ENCODE measurements around the gene KCNMA1. TPM values are rescaled to one million over a fixed set of nuclear protein-coding genes. Genes with fewer than 3 reads are reported as not detected.

The KCNMA1 gene
- total RNA-seq, 1 donor from 2014 or later: 15.3 TPM

DNA sequence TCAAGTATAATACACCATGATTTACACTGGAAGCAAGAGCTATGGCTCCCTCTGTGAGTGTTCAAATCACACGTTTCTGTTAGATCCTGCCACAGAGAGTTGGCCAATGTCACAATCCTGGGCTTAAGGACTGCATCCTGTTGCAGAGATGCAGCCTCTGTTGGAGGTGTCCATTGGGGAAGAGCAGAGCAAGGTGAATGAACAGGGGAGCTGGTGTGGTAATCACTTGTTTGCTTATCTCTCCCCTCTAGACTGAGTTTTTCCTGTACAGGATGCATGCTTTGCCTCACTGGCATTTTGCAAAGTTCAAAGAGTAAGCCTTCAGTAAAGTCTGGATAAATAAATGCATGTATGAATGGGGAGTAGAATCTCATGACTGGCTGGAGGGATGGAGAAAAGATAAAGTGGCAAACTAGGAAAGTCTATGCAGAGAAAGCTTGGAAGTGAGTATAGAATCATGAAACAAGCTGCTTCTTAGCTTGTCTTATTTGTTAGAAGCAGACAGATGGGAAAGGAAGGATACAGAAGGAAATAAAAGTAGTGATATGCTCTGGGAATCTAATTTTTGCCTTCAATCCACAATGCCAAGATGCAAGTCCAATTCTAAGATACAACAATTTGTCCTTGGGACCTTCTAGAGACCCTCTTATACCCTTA lies 605.9 kb downstream of the KCNMA1 start:
- no peak for DNase-seq (ENCODE audit: low read depth)

- no peak for DNase-seq (ENCODE audit: low read depth)
Observed at GRCh38 chr10:77030974-77031373, 606.6 kb downstream of the KCNMA1 start.

DNA sequence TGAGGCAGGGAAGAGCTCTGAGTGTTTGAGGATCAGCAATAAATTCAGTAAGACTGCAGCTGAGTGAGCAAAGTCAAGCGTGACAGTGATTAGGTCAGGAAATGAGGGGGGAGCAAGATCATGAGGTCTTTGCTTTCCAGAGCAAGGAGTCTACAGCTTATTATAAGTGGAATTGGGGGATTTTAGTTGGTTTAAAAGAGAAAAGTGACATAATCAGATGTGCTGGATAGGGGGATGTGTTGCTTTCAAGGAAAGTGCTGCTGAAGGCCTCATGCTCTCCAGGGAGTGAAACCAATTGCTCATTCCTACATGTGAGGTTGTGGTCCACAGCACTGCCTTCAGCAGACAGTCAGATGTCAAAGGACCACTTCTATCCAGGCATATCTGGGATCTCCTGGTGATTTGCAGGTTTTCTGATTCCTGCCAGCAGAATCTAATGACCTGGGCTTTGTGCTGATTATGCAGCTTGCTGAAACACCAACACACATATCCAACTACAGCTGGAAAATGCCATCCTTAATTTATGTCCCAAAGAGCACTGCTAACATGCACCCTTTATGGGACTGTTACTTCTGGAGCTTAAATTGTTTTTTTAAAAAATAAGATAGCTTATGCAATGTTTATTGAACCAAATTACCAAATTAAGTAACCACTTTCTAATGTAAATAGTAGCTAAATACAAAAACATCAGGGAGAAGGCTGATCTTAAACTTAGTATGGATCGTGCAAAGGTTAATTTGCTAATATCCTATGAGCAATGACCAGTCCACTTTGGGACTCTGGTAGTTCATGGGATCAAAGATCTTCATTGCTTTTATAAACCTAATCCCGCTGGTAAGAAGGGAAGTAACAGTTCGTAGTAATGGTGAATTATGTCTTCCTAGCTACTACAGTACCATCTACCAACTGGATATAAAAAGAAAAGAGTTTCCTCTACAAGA lies 607.6 kb downstream of the KCNMA1 start:
- DNase-seq (ENCODE audit: low read depth): no peak

GRCh38 chr10:77028042-77028441 lies 609.6 kb downstream of the KCNMA1 start:
- no peak for DNase-seq (ENCODE audit: low read depth)

DNA sequence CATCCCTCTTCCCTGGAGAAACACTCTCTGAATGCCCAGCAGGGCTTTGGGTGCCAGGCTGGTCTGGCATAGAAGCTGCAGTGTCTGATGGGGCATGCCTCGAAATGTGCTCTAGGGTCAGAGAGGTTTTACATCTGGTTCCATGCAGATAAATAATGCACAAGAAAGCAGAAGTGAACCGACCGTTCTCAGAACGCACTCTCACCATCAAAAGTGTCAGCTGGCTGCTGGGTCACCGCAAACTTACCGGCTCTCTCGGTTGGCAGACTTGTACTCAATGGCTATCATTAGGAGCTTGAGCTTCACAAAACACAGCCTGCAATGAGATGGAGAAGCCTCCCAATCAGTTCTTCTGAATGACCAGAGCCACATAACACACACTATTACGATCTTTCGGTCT lies 610.0 kb downstream of the KCNMA1 start:
- DNase-seq (ENCODE audit: low read depth): no peak

- DNase-seq (ENCODE audit: low read depth): no peak
Observed at GRCh38 chr10:77027141-77027540, 610.5 kb downstream of the KCNMA1 start.

DNA sequence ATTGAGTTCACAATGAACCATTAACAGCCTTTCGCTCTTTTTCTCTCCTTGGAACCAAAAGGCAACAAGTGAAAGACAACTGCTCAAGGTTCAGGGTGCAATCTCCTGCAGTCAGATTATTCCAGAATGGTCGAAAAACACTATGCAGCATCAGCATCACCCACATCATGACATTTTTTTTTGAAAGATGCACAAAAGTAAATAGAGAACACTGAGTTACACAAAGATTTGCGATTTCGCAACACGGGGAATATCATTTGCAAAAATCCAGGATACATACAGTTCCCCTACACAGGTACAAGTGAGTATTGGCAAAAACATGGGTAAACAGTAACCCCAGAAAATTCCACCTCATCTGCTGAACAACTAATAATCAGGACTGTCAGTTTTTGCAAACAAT lies 611.5 kb downstream of the KCNMA1 start:
- no peak for DNase-seq (ENCODE audit: low read depth)

DNA sequence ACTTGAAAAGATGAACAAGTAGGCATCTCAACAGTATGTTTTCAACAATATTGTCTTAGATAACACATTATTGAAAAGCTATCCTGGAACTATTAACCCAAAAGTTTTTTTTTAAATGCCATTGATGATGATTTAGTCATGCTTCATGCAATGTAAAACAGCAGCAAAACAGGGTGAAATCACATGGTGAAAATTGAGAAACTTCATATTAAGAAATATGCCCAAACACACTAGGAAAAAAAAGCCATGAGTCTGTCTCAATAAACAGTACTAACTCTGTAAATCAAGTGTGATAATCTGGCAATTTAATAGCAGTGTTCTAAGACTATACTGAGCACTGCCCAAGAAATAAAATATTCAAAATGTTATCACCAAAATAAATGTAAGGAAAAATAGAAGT lies 613.1 kb downstream of the KCNMA1 start:
- DNase-seq (ENCODE audit: low read depth): no peak

DNA sequence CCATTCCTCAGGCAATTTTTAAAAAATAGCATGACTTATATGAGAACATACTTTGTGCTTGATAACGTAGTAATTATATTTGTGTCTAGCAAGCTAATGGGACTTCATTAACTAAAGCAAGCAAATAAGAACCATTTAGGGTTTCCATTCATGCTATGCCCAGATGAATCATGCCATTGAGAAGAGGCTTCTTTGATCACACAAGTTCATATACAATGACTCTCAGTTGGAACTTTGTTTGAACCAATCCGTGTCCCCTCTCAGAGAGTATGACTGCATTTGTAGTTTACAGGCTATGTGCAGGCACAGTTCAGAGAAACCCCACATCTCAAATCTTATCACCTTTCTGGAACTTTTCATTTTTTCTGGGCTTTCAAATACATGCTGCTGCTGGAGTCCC lies 614.2 kb downstream of the KCNMA1 start:
- DNase-seq (ENCODE audit: low read depth): no peak

- DNase-seq (ENCODE audit: low read depth): no peak
Observed at GRCh38 chr10:77022671-77023070, 614.9 kb downstream of the KCNMA1 start.

GRCh38 chr10:77021966-77022490 lies 615.6 kb downstream of the KCNMA1 start:
- DNase-seq (ENCODE audit: low read depth): no peak

- DNase-seq (ENCODE audit: low read depth): no peak
Observed at GRCh38 chr10:77020426-77021040, 617.1 kb downstream of the KCNMA1 start.

DNA sequence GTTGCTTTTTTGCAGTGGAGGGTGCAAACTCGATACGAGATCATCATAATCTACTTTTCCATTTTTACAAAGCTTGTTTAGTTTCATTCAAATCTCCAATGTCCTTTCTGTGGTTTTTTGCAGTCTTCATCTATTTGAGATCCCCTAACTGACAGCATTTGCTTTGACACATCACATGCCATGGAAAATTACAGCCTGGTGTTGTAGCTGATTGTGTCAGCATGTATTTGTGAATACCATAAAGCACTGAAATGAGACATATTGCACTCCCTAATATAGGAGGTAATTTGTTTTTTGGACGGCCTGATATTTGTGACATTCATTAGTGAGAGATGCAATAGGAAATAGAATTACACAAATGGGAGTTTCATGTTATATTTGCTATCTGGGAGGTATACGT lies 620.8 kb downstream of the KCNMA1 start:
- peak; percentile 25 for DNase-seq (ENCODE audit: low read depth)

GRCh38 chr10:77016278-77016815 lies 621.3 kb downstream of the KCNMA1 start:
- DNase-seq (ENCODE audit: low read depth): no peak

DNA sequence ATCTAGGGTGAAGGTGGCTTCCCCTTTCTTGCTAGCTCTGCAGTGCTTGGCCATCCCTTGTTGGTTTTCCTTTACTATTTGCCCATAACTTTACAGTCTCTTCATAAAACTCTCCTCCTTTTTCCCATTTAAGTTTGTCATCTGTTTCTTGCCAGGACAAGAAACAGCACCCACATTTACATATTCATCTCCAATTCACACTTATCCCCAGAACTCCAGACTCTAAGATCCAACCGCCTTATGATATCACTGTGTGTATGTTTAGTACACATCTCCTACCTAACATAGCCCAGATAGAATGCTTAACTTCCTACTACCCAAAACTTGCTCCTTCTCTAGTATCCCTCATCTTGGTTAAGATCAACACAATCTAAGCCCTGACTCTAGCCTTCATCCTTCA lies 622.2 kb downstream of the KCNMA1 start:
- DNase-seq (ENCODE audit: low read depth): no peak

DNA sequence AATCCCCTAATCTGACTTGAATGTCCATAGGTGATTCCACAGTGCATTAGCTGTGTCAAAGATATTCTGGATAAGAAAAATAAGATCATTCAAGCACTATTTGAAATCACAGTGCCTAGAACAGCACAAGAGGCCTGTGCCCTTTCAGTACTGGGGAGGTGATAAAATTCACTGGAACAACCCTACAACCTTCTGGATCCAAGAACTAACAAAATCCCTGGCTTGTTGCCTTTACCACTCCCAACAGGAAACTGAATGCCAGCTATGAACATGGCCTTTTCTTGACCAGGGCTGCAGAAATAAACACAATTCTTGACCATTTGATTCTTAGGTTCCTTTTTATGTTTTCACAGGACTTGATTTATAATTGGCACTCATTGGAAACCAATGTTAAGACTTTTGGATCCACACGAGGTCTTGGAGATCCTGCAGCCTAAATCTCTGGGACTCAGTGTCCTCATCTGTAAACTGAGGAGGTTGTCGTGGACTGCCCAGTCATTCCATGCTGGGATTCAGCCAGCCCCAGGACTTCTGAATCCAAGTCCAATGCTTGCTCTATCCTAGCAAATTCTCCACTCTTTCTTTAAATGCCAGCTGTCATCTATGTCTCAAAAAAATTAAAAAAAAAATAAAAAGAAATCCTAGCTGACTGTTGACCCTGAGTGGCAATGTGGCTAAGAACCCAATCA lies 624.7 kb downstream of the KCNMA1 start:
- no peak for DNase-seq (ENCODE audit: low read depth)

DNA sequence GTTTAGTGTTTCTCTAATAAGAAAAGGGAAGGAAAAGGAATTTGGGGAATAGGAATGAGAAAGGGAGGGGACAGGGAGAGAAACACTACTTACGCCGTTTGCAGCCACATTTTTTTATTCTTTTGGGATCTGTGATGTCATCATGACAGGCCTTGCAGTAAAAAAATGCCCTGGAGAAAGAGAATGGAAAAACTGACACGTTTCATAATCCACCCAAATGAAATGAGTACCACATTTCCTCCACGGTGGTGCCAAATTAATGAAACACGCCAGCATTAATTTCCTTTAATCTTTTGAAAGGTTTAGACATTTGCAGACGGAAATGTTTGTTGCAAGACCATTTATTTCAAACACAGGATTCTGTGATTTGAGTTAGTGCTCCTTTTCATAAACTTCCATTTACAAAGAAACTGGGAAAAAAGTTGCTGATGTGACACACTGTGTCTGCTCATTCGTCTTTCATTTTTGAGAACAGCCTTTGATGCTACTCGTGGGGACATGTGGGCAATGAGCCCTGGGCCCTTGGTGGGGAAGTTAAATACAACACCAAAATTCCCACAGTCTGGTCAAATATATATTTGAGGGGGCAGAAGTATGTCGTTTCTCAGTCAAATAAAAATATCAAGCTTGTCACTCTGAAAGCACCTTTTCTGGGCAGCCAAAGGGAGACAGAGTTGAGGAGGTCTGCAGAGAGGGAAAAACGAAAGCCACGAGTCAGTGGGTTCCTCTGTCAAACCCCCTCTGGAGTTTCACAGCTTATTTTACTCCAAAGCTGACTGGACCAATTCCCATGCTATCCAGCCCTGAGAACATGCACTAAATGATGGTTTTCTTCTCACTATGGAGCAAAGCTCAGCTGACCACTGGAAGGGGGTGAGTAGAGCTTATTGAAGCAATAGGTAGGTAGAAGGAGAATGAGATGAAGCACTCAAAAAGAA lies 625.5 kb downstream of the KCNMA1 start:
- DNase-seq (ENCODE audit: low read depth): no peak

DNA sequence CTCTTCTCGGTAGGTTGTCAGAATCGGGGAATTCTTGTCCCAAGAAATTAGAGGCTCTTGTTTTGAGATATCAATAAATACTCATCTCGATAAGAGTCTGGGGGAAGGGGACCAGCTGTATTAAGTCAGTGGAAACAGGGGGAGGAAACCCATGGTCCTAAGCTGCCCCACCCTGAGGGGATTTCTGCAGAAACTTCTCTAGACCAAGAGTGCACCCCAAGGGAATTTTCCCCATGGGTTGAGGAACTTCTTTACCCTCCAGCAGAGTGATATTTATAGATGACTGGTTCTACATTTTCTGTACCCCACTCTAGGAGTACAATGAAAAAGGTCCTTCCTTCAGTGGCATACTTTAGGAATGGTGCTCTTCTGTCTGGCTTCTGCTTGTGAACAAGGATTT lies 627.2 kb downstream of the KCNMA1 start:
- no peak for DNase-seq (ENCODE audit: low read depth)

- DNase-seq (ENCODE audit: low read depth): no peak
Observed at GRCh38 chr10:77007834-77008233, 629.8 kb downstream of the KCNMA1 start.
